GM12892 (cell line): ENCODE data around the gene GBE1.
A peak's percentile ranks its signal among the peaks of the same experiment; 100 is the strongest.

ENCODE experiments used
- DNase-seq: peaks from one replicate; pipeline ENCODE4 v3.0.0; 2011; ENCODE audit not compliant: insufficient read length
- FAIRE-seq: peaks from 2 replicates; lab custom pipeline; 2011; peaks lifted over from hg19 to GRCh38; lab: Jason Lieb, UNC
- POLR2A ChIP-seq: IDR thresholded peaks from 2 replicates; pipeline ENCODE4 v1.6.1; 2011; ENCODE audit warnings: low read depth, low read length, control low read depth
- POLR2AphosphoS5 ChIP-seq: IDR thresholded peaks from 2 replicates; pipeline ENCODE4 v1.6.1; 2011; ENCODE audit warnings: low read depth, low read length, control low read depth
- TAF1 ChIP-seq: IDR thresholded peaks from 2 replicates; pipeline ENCODE4 v1.6.1; 2011; ENCODE audit warnings: low read depth, mild to moderate bottlenecking, control low read depth, low read length, borderline replicate concordance

Gene GBE1

GRCh38 chr3:81638480-81638879 is 123.0 kb downstream of the GBE1 start:
- no peak for TF ChIP-seq TAF1
- TF ChIP-seq POLR2AphosphoS5: no peak
- TF ChIP-seq POLR2A: no peak
- FAIRE-seq: no peak
- DNase-seq: no peak

DNA sequence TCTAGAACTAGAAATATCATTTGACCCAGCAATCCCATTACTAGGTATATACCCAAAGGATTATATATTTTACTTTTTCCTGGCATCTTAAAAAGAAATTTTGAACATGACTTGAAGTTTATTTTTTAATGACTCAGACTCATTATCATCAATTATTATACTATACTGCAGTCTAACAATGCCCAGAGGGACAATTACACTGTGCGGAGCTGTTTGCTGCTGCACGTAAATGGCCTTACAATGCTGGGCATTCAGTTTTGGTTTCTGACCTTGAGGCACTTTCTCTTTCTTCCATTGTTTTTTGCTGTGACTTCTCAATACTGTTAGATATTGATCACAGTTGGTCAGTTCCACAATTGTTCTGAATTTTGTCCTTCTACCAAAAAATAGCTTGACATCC is 128.8 kb downstream of the GBE1 start:
- FAIRE-seq (no peak), DNase-seq (no peak)
- TF ChIP-seq POLR2A (no peak), POLR2AphosphoS5 (no peak), TAF1 (no peak)

DNA sequence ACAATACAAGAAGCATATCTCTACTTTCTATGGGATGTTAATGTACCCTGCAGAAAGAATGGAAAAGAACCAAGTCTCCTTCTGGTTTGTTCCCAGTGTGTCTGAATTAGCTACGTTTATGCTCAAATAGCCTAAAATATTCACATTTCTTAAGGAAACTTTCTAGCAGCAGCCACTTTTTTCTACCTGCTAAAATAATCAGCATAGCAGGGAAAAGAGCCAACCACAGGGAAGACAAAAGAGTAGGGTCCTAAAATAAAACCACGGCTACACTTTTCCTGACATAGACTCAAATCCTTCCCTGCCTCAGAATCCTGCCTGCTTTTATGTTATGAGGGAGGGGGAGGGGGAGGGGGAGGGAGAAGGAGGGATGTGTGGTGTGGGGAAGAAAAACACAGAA is 136.7 kb downstream of the GBE1 start:
- no peak for FAIRE-seq
- TF ChIP-seq TAF1: no peak
- TF ChIP-seq POLR2AphosphoS5: no peak
- no peak for TF ChIP-seq POLR2A
- DNase-seq: no peak

- DNase-seq (no peak), FAIRE-seq (no peak)
- TF ChIP-seq TAF1 (no peak), POLR2A (no peak), POLR2AphosphoS5 (no peak)
These were observed 139.1 kb downstream of the GBE1 start for GRCh38 chr3:81622395-81622794.

- FAIRE-seq (no peak), DNase-seq (no peak)
- TF ChIP-seq POLR2A (no peak), POLR2AphosphoS5 (no peak), TAF1 (no peak)
These were observed 140.2 kb downstream of the GBE1 start for GRCh38 chr3:81621277-81621676.

DNA sequence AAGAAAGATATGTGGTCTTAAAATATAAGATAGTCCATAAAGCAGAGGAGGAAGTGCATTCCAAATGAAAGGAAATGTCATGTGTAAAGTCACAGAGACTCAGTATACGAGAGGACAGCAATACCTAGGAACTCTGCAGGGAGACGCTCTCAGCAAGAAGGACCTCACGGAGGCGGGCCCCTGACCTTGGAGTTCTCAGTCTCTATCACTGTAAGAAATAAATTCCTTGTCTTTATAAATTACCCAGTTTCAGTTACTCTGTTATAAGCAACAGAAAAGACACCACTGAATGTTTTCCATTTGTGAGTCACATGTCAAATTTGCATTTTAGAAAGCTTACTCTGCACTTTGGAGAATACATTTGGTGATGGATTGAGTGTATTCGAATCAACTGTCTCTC is 140.6 kb downstream of the GBE1 start:
- no peak for TF ChIP-seq TAF1
- TF ChIP-seq POLR2A: no peak
- TF ChIP-seq POLR2AphosphoS5: no peak
- DNase-seq (no peak), FAIRE-seq (no peak)

- no peak for FAIRE-seq
- TF ChIP-seq POLR2AphosphoS5 (no peak), POLR2A (no peak), TAF1 (no peak)
- DNase-seq: no peak
These were observed 148.7 kb downstream of the GBE1 start for GRCh38 chr3:81612768-81613167.

GRCh38 chr3:81602781-81603180 is 158.7 kb downstream of the GBE1 start:
- no peak for DNase-seq
- TF ChIP-seq POLR2AphosphoS5: no peak
- no peak for TF ChIP-seq POLR2A
- TF ChIP-seq TAF1: no peak
- no peak for FAIRE-seq

- TF ChIP-seq TAF1 (no peak), POLR2AphosphoS5 (no peak), POLR2A (no peak)
- no peak for DNase-seq
- FAIRE-seq: no peak
These were observed 159.6 kb downstream of the GBE1 start for GRCh38 chr3:81601707-81602305.

DNA sequence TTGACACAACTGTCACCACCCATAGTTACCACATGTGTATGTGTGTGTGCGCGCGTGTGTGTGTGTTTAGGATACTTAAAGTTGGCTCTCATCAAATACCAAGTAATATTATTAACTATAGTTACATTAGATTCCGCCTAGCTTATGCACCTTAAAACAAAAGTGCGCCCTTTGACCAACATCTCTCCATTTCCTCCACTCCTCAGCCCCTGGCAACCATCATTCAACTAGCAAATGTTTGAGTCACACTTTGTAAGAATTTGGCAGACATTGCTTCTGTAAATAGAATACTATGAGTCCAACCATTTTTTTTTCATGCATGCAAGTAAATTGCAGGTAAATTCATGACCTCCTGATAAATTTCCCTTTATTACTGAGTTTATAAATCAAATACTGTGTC is 169.3 kb downstream of the GBE1 start:
- TF ChIP-seq TAF1 (no peak), POLR2A (no peak), POLR2AphosphoS5 (no peak)
- FAIRE-seq (no peak), DNase-seq (no peak)

DNA sequence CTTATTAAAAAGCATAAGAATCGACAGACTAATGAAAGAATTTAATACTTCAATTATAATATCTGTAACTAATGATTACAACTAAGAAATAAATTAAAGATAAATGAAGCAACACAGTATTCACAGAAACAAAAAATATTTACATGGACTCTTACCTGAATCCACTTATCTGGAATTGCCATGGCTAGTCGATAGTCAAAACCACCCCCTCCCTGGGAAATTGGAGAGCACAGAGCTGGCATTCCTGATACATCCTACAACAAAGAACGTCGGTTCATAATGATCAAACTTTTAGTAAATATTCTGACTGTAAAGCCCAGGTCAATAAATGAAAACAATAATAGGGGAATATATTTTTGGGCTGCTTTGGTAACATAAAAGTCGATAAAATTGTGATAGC is 175.5 kb downstream of the GBE1 start:
- DNase-seq: no peak
- no peak for TF ChIP-seq POLR2AphosphoS5
- no peak for TF ChIP-seq POLR2A
- TF ChIP-seq TAF1: no peak
- no peak for FAIRE-seq

GRCh38 chr3:81585056-81585455 is 176.4 kb downstream of the GBE1 start:
- DNase-seq (no peak), FAIRE-seq (no peak)
- no peak for TF ChIP-seq POLR2AphosphoS5
- TF ChIP-seq POLR2A: no peak

DNA sequence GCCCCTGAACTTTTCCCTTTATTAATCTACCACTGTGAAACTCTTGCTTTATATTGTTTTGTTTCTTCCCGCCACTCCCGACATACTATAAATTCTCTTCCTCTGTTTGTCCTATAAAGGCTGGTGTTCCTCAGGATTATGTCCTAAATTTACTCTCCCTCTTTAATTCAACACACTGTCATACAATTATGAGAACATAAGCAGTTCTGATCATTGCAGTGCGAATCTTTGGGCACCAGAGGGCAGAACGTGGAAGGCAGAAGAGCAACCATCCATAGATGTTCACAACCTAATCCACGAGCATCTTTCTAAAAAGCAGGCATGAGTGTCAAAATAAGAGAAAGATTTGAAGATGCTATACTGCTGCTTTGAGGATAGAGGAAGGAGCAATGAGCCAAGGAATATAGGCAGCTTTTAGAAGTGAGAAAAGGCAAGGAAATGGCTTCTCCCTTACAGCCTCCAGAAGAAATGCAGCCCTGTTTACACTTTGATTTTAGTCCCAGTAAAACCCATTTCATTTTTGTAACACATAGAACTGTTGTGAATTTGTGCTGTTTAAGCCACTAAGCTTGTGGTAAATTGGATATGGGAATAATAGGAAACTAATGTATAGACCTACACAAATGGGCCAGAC is 179.4 kb downstream of the GBE1 start:
- no peak for TF ChIP-seq POLR2A
- TF ChIP-seq POLR2AphosphoS5: no peak
- no peak for TF ChIP-seq TAF1
- FAIRE-seq: peak; percentile 66
- no peak for DNase-seq
